ENCODE data around the gene PCOLCE2.
A peak's percentile ranks its signal among the peaks of the same experiment; 100 is the strongest.

PCOLCE2 gene

DNA sequence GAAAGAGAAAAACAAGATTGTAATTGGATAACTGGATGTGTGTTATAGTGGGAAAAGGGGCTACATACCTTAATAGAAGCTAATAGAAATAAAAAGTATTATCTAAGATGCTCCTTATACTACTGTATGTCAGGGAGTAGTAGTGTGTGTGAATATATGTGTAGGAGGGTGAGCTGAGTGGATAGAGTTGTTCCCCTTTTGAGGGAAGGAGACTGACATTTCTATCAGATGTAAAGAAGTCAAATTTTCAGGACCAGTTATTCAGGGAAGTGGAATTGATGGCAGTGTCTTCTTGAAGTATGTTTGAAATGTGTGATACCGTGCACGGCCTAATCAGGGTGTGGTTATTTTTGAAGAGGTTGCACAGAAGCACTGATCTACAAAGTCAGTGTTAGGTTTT, 49.1 kb downstream of the PCOLCE2 start:
- no peak for DNase-seq (ENCODE audit: extremely low spot score)
- POLR2A ChIA-PET: no interaction called here
- CTCF ChIA-PET: interaction anchor here (1.0 kb wide), 1 partner anchor 11 kb away, joined by 3 read pairs; no protein-coding TSS in a partner anchor
- no peak for TF ChIP-seq HDGF (IDR thresholded peaks at IDR 0.05; ENCODE audit: borderline replicate concordance)
- no peak for TF ChIP-seq LEF1 (IDR thresholded peaks at IDR 0.05; ENCODE audit: borderline replicate concordance)
- TF ChIP-seq ZNF384 (IDR thresholded peaks at IDR 0.05): no peak
- TF ChIP-seq FOXK2 (IDR thresholded peaks at IDR 0.05): no peak
- no peak for TF ChIP-seq ELF4 (IDR thresholded peaks at IDR 0.05)
- no peak for TF ChIP-seq L3MBTL2 (conservative IDR thresholded peaks at IDR 0.05)

DNA sequence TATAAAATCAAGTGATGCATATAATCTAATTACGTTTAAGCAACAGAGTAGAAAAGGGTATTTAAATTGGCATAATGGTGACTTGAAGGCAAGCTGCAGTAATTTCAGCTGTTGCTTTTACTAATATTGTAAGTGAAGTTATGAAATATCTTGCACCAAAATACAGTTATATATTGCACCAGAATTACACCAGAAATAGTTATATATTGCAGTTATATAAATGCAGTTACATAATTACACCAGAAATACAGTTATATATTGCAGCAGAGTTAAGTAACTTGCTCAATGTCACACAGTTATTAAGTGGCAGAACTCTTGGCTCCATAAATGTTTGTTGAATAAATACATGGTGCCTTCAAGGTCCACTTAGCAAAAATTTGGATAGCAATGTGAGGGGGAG, 51.4 kb downstream of the PCOLCE2 start:
- CTCF ChIA-PET: interaction anchor here (0.6 kb wide), 1 partner anchor 490 kb away, joined by 3 read pairs; no protein-coding TSS in a partner anchor
- DNase-seq (ENCODE audit: extremely low spot score): no peak
- no peak for TF ChIP-seq FOXA1 (IDR thresholded peaks at IDR 0.05)
- no peak for TF ChIP-seq CTBP1 (IDR thresholded peaks at IDR 0.05; ENCODE audit: borderline replicate concordance)
- no peak for TF ChIP-seq L3MBTL2 (conservative IDR thresholded peaks at IDR 0.05)
- TF ChIP-seq HDGF (IDR thresholded peaks at IDR 0.05; ENCODE audit: borderline replicate concordance): no peak
- TF ChIP-seq LEF1 (IDR thresholded peaks at IDR 0.05; ENCODE audit: borderline replicate concordance): no peak
- no peak for TF ChIP-seq ZNF384 (IDR thresholded peaks at IDR 0.05)
- no peak for TF ChIP-seq FOXM1 (IDR thresholded peaks at IDR 0.05; ENCODE audit: borderline replicate concordance)
- no peak for TF ChIP-seq NFRKB (IDR thresholded peaks at IDR 0.05)
- TF ChIP-seq SP1 (IDR thresholded peaks at IDR 0.05): no peak
- TF ChIP-seq ELF4 (IDR thresholded peaks at IDR 0.05): no peak
- TF ChIP-seq SUZ12 (IDR thresholded peaks at IDR 0.05): no peak
- no peak for TF ChIP-seq BHLHE40 (IDR thresholded peaks at IDR 0.05; ENCODE audit: borderline replicate concordance)
- POLR2A ChIA-PET: no interaction called here

DNA sequence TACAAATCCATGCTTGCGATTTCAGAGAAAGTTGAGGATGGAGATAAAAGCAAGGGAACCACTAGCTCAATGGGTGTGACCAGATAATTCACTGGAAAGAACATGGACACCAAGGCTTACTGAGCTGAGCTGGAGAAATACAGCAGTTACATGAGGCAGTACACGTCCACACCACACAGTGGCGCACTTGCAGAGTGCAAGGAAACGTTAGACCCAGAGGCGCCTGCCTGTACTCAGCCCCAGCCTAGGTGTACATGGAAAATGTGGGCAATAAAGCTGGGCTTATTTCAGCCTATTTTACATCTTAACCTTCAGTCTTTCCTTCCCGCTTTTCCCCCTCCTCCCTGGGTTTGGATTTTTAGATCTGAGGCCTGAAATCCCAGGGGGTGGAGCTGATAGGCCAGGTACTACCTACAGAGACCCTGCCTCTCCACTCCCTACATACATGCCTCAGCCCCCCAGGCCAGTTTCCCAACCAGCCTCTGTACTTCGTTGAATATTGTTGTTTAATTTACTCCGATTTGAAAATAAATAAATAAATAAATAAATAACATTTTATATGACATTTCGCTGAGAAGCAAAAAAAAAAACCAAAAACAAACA, 60.1 kb downstream of the PCOLCE2 start:
- ChIA-PET CTCF (interaction anchor here (0.5 to 2.0 kb wide), 37 partner anchors 9 to 431 kb away, joined by 3 to 15 read pairs (median 4); partner anchors contain the start of gene U2SURP), POLR2A (interaction anchor here (1.4 to 2.1 kb wide), 2 partner anchors 59 to 173 kb away, joined by 5 to 8 read pairs; partner anchors contain the start of gene U2SURP)
- TF ChIP-seq ELF4 (IDR thresholded peaks at IDR 0.05) (no peak), SUZ12 (IDR thresholded peaks at IDR 0.05) (no peak), TARDBP (IDR thresholded peaks at IDR 0.05) (no peak), L3MBTL2 (conservative IDR thresholded peaks at IDR 0.05) (no peak)
- TF ChIP-seq, protein P1, sequence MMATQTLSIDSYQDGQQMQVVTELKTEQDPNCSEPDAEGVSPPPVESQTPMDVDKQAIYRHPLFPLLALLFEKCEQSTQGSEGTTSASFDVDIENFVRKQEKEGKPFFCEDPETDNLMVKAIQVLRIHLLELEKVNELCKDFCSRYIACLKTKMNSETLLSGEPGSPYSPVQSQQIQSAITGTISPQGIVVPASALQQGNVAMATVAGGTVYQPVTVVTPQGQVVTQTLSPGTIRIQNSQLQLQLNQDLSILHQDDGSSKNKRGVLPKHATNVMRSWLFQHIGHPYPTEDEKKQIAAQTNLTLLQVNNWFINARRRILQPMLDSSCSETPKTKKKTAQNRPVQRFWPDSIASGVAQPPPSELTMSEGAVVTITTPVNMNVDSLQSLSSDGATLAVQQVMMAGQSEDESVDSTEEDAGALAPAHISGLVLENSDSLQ (IDR thresholded peaks at IDR 0.05): no peak
- peak; percentile 91 for DNase-seq (ENCODE audit: extremely low spot score)

DNA sequence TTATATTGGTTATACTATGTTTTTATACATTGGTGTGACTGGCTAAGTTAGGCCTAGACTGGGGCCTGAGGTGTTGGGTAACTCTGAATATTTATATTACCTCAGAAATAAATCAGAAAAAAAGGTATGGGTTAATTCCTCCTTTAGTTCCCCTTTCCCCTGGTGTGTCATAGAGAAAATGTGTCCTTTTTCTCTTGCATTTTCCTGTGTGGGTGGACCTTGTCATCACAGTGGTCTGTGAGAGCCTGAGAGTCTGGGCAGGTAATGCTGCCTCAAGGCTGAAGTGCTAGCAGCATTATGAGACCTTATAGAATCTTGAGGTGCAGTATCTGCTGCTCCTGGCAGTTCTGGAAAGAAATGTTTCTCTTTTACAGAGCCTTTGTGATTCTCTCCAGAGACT, 69.7 kb downstream of the PCOLCE2 start:
- ChIA-PET CTCF (interaction anchor here (1.1 to 1.2 kb wide), 2 partner anchors 9 to 10 kb away, joined by 3 to 4 read pairs; no protein-coding TSS in a partner anchor), POLR2A (no interaction called here)
- TF ChIP-seq FOXK2 (IDR thresholded peaks at IDR 0.05) (no peak), L3MBTL2 (conservative IDR thresholded peaks at IDR 0.05) (no peak)
- no peak for DNase-seq (ENCODE audit: extremely low spot score)

DNA sequence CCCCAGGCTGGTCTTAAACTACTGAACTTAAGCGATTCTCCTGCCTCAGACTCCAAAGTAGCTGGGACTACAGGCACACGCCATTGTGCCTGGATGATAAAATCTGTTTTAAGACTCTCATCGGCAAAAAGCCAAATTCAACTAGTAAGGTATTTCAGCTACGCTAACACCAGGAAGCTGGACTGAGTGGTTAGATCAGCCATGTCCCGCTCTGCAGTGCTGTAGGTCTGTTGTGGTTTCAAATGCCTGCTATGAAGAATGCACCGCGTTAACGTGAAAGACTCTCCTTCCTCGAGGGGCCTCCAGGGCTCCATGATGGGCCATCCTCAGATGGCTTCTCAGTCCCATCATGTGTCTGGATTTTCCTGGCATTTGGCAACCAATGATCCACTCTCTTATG, 70.2 kb downstream of the PCOLCE2 start:
- TF ChIP-seq FOXK2 (IDR thresholded peaks at IDR 0.05) (no peak), L3MBTL2 (conservative IDR thresholded peaks at IDR 0.05) (no peak), BHLHE40 (IDR thresholded peaks at IDR 0.05; ENCODE audit: borderline replicate concordance) (no peak)
- DNase-seq (ENCODE audit: extremely low spot score): no peak
- CTCF ChIA-PET: no interaction called here
- POLR2A ChIA-PET: no interaction called here

DNA sequence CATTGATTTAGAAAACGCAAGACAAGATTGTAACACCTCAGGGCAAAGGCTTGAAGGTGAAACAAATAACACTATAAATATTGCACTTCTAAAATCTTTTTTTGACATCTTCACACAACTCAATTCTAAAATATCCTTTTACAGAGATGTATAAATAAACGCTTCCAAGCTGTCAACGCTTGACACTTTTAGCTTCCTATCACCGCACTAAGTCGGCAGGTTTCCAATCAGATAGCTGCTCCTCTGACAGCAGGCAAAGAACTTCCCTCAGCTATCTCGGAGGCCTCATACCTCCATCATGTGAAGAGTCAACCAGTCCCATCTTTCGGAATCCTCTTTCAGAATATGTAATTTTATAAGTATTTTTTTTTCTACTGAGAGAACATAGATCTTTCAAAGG, 71.0 kb downstream of the PCOLCE2 start:
- TF ChIP-seq SP1 (IDR thresholded peaks at IDR 0.05): no peak
- TF ChIP-seq FOXA1 (IDR thresholded peaks at IDR 0.05): no peak
- no peak for TF ChIP-seq TARDBP (IDR thresholded peaks at IDR 0.05)
- no peak for TF ChIP-seq LEF1 (IDR thresholded peaks at IDR 0.05; ENCODE audit: borderline replicate concordance)
- TF ChIP-seq ZNF384 (IDR thresholded peaks at IDR 0.05): no peak
- no peak for TF ChIP-seq NFRKB (IDR thresholded peaks at IDR 0.05)
- TF ChIP-seq FOXM1 (IDR thresholded peaks at IDR 0.05; ENCODE audit: borderline replicate concordance): no peak
- TF ChIP-seq, protein P1 (IDR thresholded peaks at IDR 0.05): no peak
- no peak for TF ChIP-seq BHLHE40 (IDR thresholded peaks at IDR 0.05; ENCODE audit: borderline replicate concordance)
- DNase-seq (ENCODE audit: extremely low spot score): no peak
- CTCF ChIA-PET: interaction anchor here (0.6 kb wide), 1 partner anchor 77 kb away, joined by 3 read pairs; no protein-coding TSS in a partner anchor
- POLR2A ChIA-PET: interaction anchor here (0.8 kb wide), 1 partner anchor 9 kb away, joined by 3 read pairs; no protein-coding TSS in a partner anchor

DNA sequence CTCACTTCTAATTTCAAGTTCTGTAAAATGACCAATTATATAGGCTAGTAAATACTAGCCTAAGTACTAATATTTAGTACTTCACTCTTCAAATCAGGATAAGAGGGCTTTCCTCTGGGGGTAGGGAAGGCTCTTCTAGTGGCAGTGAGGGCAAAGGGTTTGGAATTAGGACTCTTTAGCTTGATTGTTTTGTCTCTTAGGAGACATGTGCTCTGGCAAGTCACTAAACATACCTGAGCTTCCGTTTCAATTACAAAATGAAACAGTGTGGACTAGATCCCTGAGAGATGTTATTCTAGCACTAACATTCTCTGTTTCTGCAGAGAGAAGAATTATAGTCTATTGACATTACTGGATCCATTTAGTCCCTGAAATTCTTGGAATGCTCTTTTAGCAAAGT, 71.5 kb downstream of the PCOLCE2 start:
- DNase-seq (ENCODE audit: extremely low spot score): no peak
- ChIA-PET CTCF (interaction anchor here (0.6 to 1.2 kb wide), 2 partner anchors 12 to 78 kb away, joined by 3 to 7 read pairs; no protein-coding TSS in a partner anchor), POLR2A (interaction anchor here (0.8 kb wide), 1 partner anchor 9 kb away, joined by 3 read pairs; no protein-coding TSS in a partner anchor)
- TF ChIP-seq SUZ12 (IDR thresholded peaks at IDR 0.05): no peak
- no peak for TF ChIP-seq TARDBP (IDR thresholded peaks at IDR 0.05)
- no peak for TF ChIP-seq FOXA1 (IDR thresholded peaks at IDR 0.05)
- TF ChIP-seq NFRKB (IDR thresholded peaks at IDR 0.05): no peak
- TF ChIP-seq, protein P1 (IDR thresholded peaks at IDR 0.05): no peak
- TF ChIP-seq HDGF (IDR thresholded peaks at IDR 0.05; ENCODE audit: borderline replicate concordance): no peak
- TF ChIP-seq LEF1 (IDR thresholded peaks at IDR 0.05; ENCODE audit: borderline replicate concordance): no peak
- no peak for TF ChIP-seq FOXM1 (IDR thresholded peaks at IDR 0.05; ENCODE audit: borderline replicate concordance)
- no peak for TF ChIP-seq FOXK2 (IDR thresholded peaks at IDR 0.05)
- TF ChIP-seq ARNT (IDR thresholded peaks at IDR 0.05): no peak
- no peak for TF ChIP-seq ELF4 (IDR thresholded peaks at IDR 0.05)

Measured in HEK293T (cell line).